HG03103 (cell line): Measurements from ENCODE around the gene TMX4.
"Not testable (repeated sequence)": the region's sequence is repeated elsewhere in the genome, so short reads cannot be mapped to it uniquely, and the experiment has no call there.

Experiments
- ATAC-seq: cut with Tn5 transposase; IDR thresholded peaks from one replicate; pipeline ENCODE4 v1.9.1; 2021; ENCODE audit warnings: low read depth; ENCODE audit not compliant: unreplicated experiment

The TMX4 gene

DNA sequence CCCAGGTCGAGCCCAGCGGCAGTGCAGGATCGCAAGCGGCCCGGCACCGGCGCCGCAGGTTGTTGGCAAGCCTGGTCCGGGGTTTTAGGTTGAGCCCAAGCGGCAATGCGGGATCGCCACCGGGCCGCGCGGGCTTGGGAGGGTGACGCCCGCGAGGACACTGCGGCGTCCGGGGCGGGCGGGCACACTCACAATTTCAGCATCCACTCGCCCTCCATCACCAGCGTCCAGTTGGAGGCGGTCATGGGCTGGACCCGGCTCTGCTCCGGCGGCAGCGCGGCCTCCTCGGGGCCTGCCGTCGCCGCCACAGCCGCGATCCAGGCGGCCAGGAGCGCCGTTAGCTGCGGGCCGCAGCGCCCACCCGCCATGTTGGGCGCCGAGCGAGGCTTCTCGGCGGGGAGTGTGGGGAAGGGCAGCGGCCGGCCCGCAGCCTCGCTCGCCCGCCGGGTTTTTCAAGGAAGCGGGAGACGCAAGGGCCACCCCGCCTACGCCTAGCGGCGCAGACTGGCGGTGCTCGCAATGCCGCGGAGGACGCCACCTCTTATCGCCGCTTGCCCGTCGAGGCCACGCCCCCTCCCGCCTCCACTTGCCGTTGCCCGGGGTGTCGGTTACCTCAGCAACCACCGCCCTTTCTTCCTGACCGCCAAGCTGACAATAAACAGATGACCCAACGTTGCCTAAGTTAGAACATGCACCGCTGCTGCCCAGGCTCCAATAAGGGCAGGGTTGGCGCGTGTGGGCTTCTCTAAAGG, at the start of gene TMX4:
Gene TMX4 (minus strand): TSS at position 516 of the 752 bp plus-strand sequence. CDS start 148 bp downstream, at position 368.
- ATAC-seq: peak; percentile 85

DNA sequence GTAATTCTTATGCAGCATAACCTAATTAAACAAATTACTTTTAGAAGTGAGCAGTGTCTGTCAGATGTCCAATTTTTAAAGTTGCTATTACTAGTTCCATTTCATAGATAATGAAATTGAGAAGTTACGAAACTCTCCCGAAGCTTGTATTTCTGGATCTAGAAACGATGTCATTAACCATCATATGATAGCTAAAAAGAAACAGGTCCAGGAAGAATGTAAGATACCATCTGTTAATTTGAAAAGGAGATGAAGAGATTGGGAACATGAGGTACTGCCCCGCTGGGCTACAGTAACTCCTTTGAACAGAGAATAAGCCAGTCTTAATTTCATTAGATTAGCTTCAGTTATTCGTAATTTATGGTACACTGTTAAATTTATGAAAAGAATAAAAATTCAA, 47.5 kb upstream of the TMX4 start:
- ATAC-seq: no peak

GRCh38 chr20:8066662-8067061, 47.1 kb upstream of the TMX4 start:
- no peak for ATAC-seq

DNA sequence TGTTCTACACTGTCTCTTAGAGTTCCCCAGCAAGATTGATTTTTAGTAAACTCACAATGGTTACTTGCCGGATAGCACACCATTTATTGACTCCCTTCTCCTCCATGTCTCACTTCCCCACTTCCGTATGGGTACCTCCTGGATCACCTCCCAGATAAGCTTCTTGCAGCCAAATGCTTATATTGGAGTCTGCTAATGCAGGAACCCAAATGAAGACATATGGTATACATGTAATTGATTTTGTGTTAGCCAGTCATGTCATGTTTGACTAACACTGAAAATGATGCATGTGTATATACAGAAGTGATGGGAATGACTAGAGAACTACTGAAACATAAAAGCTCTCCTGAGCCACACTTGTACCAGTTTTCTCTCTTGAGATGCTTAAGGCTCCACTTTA, 46.1 kb upstream of the TMX4 start:
- ATAC-seq: no peak

DNA sequence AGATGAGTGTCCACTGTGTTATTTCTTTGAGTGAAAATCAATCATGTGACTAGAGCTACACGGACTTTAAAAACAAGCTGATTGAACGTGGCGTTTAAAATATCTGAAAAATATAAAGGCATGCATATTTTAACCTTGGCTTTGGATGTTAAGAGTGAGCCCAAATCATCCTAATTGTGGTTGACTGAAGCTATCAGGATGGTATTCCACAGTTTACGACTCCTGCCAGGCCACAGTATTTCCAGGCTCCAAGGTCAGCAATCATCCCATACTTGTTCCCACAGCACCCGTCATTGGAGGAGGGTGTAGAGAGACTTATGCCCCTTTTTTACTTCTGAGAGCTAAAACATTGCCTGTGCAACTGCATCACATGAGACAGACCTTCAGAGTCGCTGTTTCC, 43.2 kb upstream of the TMX4 start:
- no peak for ATAC-seq

- ATAC-seq: no peak
Measured at GRCh38 chr20:8061861-8062518, 42.4 kb upstream of the TMX4 start.

GRCh38 chr20:8060977-8061376, 41.4 kb upstream of the TMX4 start:
- ATAC-seq: no peak

DNA sequence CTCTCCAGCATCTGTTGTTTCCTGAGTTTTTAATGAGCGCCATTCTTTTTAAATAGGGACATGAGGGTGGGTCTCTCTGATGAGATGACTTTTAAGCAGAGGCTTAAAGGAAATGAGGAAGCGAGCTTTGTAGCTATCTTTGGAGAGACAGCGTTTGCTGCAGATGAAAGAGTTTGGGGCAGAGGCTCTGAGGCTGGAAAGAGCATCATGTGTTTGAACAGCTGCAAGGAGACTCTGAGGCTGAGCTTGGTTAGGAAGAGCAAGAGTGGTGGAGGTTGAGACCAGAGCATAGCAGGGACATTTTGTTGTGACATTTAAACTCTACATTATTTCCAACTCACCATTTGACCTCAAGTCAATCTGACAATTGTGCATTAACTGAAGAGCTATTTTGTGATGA, 38.3 kb upstream of the TMX4 start:
- no peak for ATAC-seq

DNA sequence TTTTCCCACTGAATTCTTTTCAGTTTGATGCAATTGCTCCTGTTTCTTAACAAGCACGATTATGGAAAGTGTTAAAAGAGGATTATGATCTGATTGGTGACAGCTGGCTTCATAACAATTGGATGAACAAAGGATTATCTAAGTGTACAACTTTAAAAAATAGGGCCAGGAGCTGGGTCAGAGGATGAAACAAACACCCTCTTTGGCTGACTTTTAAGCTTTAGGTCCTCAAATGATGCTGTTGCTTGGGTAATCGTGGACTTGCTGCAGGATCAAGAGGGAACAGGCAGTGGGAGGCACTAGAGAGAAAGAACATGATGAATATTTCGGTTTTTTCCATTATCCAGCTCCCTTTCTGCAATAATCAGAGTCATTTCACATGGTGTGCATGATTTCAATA, 35.5 kb upstream of the TMX4 start:
- ATAC-seq: no peak

DNA sequence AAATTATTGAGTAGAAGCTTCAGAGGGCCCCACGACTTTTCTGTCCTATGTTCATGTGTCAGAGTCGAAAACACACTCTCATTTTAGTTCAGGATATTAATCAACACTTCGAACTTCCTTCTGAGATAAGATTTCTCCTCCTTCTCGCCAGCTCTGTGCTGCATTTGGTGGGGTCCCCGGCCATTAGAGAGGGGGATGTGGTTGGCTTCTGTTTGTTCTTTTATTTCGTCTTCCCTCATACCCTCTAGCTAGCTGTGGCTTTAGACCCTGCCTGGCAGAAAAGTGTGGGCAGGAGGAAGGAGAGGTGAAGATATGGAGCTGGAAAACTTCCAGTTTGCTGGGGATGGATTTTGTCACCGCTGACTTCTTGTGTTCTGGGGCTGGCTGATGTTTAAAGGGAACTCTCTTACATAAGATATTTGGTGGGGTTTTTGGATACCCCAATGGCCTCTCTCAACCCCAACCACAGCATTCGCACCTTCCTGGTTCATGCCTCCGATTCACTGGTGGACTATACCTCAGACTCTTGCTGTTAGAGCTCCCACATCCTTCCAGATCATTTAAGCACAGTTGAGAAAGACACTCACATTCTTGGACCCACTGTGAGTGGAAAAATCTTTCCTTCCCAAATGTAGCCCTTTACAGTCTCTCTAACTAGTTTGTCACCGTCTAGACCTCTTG, 30.7 kb upstream of the TMX4 start:
- no peak for ATAC-seq

DNA sequence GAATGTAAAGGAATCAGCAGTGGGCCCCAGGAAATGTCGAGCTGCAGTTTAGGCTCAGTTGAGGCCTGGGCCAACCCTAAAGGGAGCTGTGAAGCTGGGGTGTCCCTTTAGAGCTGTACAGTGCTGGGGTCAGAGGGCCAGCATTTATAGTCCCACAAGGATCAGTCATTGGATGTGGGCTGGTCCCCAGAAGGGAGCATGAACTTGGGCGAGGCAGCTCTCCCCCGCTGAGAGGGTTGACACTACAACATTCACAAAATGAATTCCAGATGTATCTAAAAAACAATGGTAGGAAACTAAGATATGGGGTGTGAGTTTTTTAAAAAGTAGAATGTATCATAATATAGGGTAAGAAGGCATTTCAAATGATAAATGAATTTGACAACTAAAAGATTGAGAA, 29.7 kb upstream of the TMX4 start:
- ATAC-seq: no peak

- no peak for ATAC-seq
Measured at GRCh38 chr20:8045946-8046345, 26.4 kb upstream of the TMX4 start.

GRCh38 chr20:8043687-8044282, 24.2 kb upstream of the TMX4 start:
- peak; percentile 91 for ATAC-seq

GRCh38 chr20:8039042-8039441, 19.5 kb upstream of the TMX4 start:
- no peak for ATAC-seq

GRCh38 chr20:8036771-8037170, 17.2 kb upstream of the TMX4 start:
- ATAC-seq: no peak

DNA sequence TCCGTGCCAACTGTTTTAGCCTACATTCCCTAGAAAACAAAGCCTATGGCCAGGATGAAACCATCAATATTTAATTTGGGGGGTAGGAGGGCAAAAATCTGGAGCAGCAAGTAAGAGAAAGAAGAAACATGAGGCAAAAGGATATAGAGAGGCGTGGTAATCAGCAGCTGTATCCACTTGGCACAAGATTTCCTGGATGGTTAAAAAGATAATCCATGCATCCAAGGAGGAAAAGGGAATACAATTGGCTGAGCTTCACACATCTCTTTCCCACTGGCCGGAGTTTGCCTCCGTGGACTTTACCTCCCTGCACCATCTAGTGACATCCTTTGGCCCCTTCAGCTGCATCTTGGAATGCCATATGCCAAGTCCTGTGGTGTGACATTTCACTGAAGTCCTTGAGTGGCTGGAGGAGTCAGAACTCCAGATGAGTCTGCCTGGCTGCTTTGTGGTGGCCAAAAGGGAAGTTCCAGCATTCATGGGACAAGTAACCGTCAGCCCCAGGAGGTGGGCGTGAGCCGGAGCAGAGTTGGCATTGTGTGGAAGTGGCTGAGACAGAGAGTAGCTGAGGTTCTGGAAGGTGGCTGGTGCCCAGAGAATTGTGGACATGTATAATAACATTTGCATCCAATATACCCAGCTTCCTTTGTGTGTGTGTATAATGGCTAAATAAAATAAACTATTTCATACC, 13.7 kb upstream of the TMX4 start:
- no peak for ATAC-seq

GRCh38 chr20:8032499-8032898, 12.9 kb upstream of the TMX4 start:
- ATAC-seq: no peak

GRCh38 chr20:8031539-8031938, 12.0 kb upstream of the TMX4 start:
- ATAC-seq: not testable (repeated sequence)

DNA sequence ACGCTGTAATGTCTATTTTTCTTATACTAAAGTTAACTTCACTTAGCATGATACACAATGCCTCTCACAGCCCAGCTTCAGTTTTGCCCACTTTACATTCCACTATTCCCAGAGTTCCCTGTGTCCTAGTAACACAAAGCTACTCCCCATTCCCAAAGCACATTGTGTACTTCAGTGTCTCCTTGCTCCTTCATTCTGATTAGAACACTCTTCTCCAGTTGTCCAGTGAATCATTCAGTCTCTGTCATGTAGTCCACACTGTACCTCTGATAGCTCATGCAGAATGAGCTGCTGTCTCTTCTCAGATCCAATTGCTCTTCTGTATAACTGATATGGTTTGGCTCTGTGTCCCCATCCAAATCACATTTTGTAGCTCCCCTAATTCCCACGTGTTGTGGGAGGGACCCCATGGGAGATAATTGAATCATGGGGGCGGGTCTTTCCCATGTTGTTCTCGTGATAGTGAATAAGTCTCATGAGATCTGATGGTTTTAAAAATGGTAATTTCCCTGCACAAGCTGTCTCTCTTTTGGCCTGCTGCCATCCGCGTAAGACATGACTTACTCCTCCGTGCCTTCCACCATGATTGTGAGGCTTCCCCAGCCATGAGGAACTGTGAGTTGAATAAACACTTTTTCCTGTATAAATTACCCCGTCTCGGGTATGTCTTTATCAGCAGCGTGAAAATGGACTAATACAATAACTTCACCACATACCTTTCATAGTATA, 2.1 kb upstream of the TMX4 start:
- no peak for ATAC-seq
